Astrocyte (in vitro differentiated cells and primary cell): ENCODE measurements around the gene ADSS1.

Experiments
- EZH2 ChIP-seq: IDR thresholded peaks from 2 replicates; pipeline ENCODE4 v1.6.1; 2012; ENCODE audit warnings: mild to moderate bottlenecking, low read length, inconsistent platforms; ENCODE audit not compliant: insufficient read depth
- TF ChIP-seq, protein P1 (sequence below): IDR thresholded peaks from 2 replicates; pipeline ENCODE4 v1.5.1; 2011; ENCODE audit warnings: low read depth, mild to moderate bottlenecking, inconsistent platforms, low read length, moderate library complexity; ENCODE audit not compliant: insufficient read depth

DNA sequence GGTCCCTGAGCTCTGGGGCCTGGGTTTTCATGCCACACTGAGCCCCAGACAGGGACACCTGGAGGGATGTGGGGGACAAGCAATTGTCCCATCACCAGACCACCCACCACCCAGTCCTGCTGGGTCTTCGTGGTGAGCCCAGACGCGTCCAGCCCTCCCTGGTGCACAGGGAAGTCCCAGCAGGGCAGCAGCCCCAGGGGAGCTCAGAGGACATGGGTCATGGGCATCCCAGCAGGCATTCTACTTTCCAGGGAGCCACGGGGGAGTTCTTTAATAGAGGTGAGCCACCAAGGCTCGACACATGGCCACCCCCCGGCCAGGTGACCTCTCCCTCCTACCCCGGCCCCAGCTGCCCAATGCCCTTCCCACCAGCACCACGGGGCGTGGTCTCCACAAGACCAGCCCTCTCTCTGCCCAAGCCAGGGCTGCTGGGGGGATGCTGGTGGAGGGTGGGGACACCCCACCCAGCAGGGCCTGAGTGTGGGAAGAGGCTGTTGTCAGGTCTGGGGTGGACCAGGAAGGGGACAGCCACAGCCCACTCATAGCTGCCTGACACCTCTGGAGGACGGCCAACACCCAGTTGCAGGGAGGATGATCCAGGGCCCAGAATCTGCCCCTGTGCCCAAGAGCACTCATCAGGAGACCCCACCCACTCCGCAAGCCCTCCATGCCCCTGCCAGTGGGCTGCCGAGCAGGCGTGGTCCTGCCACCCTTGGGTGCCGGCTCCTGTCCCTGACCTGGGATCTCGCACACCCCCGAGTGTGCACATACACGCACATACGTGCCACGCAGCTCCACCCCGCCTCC, 57.4 kb downstream of the ADSS1 start:
- TF ChIP-seq, protein P1, sequence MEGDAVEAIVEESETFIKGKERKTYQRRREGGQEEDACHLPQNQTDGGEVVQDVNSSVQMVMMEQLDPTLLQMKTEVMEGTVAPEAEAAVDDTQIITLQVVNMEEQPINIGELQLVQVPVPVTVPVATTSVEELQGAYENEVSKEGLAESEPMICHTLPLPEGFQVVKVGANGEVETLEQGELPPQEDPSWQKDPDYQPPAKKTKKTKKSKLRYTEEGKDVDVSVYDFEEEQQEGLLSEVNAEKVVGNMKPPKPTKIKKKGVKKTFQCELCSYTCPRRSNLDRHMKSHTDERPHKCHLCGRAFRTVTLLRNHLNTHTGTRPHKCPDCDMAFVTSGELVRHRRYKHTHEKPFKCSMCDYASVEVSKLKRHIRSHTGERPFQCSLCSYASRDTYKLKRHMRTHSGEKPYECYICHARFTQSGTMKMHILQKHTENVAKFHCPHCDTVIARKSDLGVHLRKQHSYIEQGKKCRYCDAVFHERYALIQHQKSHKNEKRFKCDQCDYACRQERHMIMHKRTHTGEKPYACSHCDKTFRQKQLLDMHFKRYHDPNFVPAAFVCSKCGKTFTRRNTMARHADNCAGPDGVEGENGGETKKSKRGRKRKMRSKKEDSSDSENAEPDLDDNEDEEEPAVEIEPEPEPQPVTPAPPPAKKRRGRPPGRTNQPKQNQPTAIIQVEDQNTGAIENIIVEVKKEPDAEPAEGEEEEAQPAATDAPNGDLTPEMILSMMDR, result no peak
- TF ChIP-seq EZH2, result no peak
